ENCODE data around the gene AUH.

AUH gene

GRCh38 chr9:91333551-91333950 is 28.2 kb downstream of the AUH start:
- DNase-seq = no peak

GRCh38 chr9:91332546-91333231 is 29.0 kb downstream of the AUH start:
- DNase-seq = no peak

- no peak for DNase-seq
Observed at GRCh38 chr9:91331849-91332248, 29.9 kb downstream of the AUH start.

GRCh38 chr9:91328186-91328585 is 33.5 kb downstream of the AUH start:
- no peak for DNase-seq

- DNase-seq = peak; percentile 0
Observed at GRCh38 chr9:91321691-91322090, 40.0 kb downstream of the AUH start.

GRCh38 chr9:91320299-91320698 is 41.4 kb downstream of the AUH start:
- no peak for DNase-seq

- no peak for DNase-seq
Observed at GRCh38 chr9:91316093-91316492, 45.6 kb downstream of the AUH start.

- DNase-seq = no peak
Observed at GRCh38 chr9:91315191-91315590, 46.5 kb downstream of the AUH start.

GRCh38 chr9:91312717-91313325 is 48.9 kb downstream of the AUH start:
- DNase-seq = no peak

- no peak for DNase-seq
Observed at GRCh38 chr9:91310037-91310436, 51.7 kb downstream of the AUH start.

GRCh38 chr9:91308191-91308590 is 53.5 kb downstream of the AUH start:
- DNase-seq = no peak

GRCh38 chr9:91307279-91307678 is 54.4 kb downstream of the AUH start:
- DNase-seq = no peak

GRCh38 chr9:91306296-91306630 is 55.5 kb downstream of the AUH start:
- DNase-seq = no peak

GRCh38 chr9:91305596-91306295 is 56.0 kb downstream of the AUH start:
- no peak for DNase-seq

GRCh38 chr9:91303741-91304415 is 57.8 kb downstream of the AUH start:
- no peak for DNase-seq

- DNase-seq = no peak
Observed at GRCh38 chr9:91302831-91303230, 58.9 kb downstream of the AUH start.

- DNase-seq = no peak
Observed at GRCh38 chr9:91301161-91301560, 60.6 kb downstream of the AUH start.

- DNase-seq = no peak
Observed at GRCh38 chr9:91298311-91298710, 63.4 kb downstream of the AUH start.

- DNase-seq = no peak
Observed at GRCh38 chr9:91297306-91297705, 64.4 kb downstream of the AUH start.

- no peak for DNase-seq
Observed at GRCh38 chr9:91296354-91296753, 65.4 kb downstream of the AUH start.

- no peak for DNase-seq
Observed at GRCh38 chr9:91295357-91295756, 66.4 kb downstream of the AUH start.

GRCh38 chr9:91291866-91292265 is 69.9 kb downstream of the AUH start:
- no peak for DNase-seq

GRCh38 chr9:91289244-91289643 is 72.5 kb downstream of the AUH start:
- DNase-seq = no peak

Measured in NCI-H1694 treated with DMSO at 0.1 percent for 48 hours (cell line).